HCT116 (cell line): ENCODE data around the gene CARD10.

Experiments used
- CTCF ChIP-seq, 3 experiments: fragments of 200-600 bp in 1 of 3; sonication (generic) in 1 of 3; IDR thresholded peaks in 2 of 3; conservative IDR thresholded peaks in 1 of 3; 2 replicates each; pipeline ENCODE4 v1.5.1; 2012 to 2017; ENCODE audit warnings: low read depth in 2 of 3, low read length in 2 of 3, antibody characterized with exemption in 1 of 3, borderline replicate concordance in 1 of 3, control low read depth in 1 of 3, mild to moderate bottlenecking in 1 of 3, mixed read lengths in 1 of 3, mixed run types in 1 of 3, moderate library complexity in 1 of 3; ENCODE audit not compliant: insufficient read depth in 1 of 3
- ELF1 ChIP-seq: IDR thresholded peaks from 2 replicates; pipeline ENCODE4 v1.6.1; 2012; ENCODE audit warnings: low read depth, borderline replicate concordance
- FOSL1 ChIP-seq: IDR thresholded peaks from 2 replicates; pipeline ENCODE4 v1.6.1; 2012; ENCODE audit warnings: low read depth
- JUND ChIP-seq: IDR thresholded peaks from 2 replicates; pipeline ENCODE4 v1.6.1; 2012
- MAX ChIP-seq: IDR thresholded peaks from 2 replicates; pipeline ENCODE4 v1.6.1; 2012
- POLR2A ChIP-seq: IDR thresholded peaks from 2 replicates; pipeline ENCODE4 v1.7.0; 2011; ENCODE audit warnings: borderline replicate concordance; ENCODE audit not compliant: insufficient read depth, insufficient read length; ENCODE audit errors: extremely low read depth
- RAD21 ChIP-seq: IDR thresholded peaks from 2 replicates; pipeline ENCODE4 v1.6.1; 2012; ENCODE audit warnings: low read depth, mild to moderate bottlenecking
- TCF7L2 ChIP-seq: IDR thresholded peaks from 2 replicates; pipeline ENCODE4 v1.7.0; 2011; ENCODE audit warnings: borderline replicate concordance, inconsistent platforms; ENCODE audit not compliant: insufficient read depth, insufficient read length; ENCODE audit errors: extremely low read depth
- YY1 ChIP-seq: IDR thresholded peaks from 2 replicates; pipeline ENCODE4 v1.6.1; 2011; ENCODE audit warnings: low read length, low read depth, moderate library complexity, mild to moderate bottlenecking; ENCODE audit not compliant: insufficient replicate concordance; ENCODE audit errors: extremely low read depth
- ZFX ChIP-seq: fragments of 450-650 bp; IDR thresholded peaks from 2 replicates; pipeline ENCODE4 v1.6.1; 2017
- ZNF274 ChIP-seq: fragments of 200-500 bp; sonication (Bioruptor generic); IDR thresholded peaks from 2 replicates; pipeline ENCODE4 v1.6.1; 2014; ENCODE audit warnings: mild to moderate bottlenecking, low read depth, low read length, inconsistent platforms

GRCh38 chr22:37545703-37546436, 26.7 kb upstream of the CARD10 start:
- TF ChIP-seq POLR2A, result no peak
- no peak for TF ChIP-seq TCF7L2
- no peak for TF ChIP-seq ELF1
- TF ChIP-seq CTCF (IDR thresholded peaks at IDR 0.05 in 2 of 3, conservative IDR thresholded peaks at IDR 0.05 in 1 of 3; ENCODE audit: borderline replicate concordance in 1 of 3, insufficient read depth in 1 of 3, low read depth in 2 of 3, low read length in 2 of 3), result no peak
- TF ChIP-seq ZFX, result 0 out of 2 replicates have a peak, but pooled peaks have one; percentile 23
- TF ChIP-seq MAX, result no peak
- TF ChIP-seq JUND, result no peak
- no peak for TF ChIP-seq FOSL1
- no peak for TF ChIP-seq YY1
- no peak for TF ChIP-seq ZNF274
- no peak for TF ChIP-seq RAD21
